A549 (cell line): Measurements from ENCODE around the gene RABAC1.

Experiments
- BHLHE40 ChIP-seq: IDR thresholded peaks from 2 replicates; pipeline ENCODE4 v1.6.1; 2012; ENCODE audit warnings: low read depth, low read length, inconsistent platforms
- CEBPB ChIP-seq, 2 experiments: fragments of >200 bp in 1 of 2; sonication (Bioruptor Twin) in 1 of 2; formaldehyde crosslinking in 1 of 2; IDR thresholded peaks; 2 replicates each; pipeline ENCODE4 v1.6.1; 2012 to 2016
- ELK1 ChIP-seq: fragments of 150-350 bp; IDR thresholded peaks from 2 replicates; pipeline ENCODE4 v1.6.1; 2014; ENCODE audit warnings: low read depth, mild to moderate bottlenecking, low read length
- EP300 ChIP-seq, 2 experiments: fragments of >200 bp; sonication (Bioruptor Twin); formaldehyde crosslinking; IDR thresholded peaks; 2 replicates in 1 of 2; 3 replicates in 1 of 2; pipeline ENCODE4 v1.6.1; 2016 to 2017
- ESRRA ChIP-seq: fragments of 150-350 bp; IDR thresholded peaks from 2 replicates; pipeline ENCODE4 v1.6.1; 2014; ENCODE audit warnings: mild to moderate bottlenecking, low read length, borderline replicate concordance
- HEYL ChIP-seq: fragments of 250-450 bp; sonication (Bioruptor Pico); IDR thresholded peaks from 2 replicates; pipeline ENCODE4 v1.8.0; 2021; ENCODE audit warnings: mild to moderate bottlenecking, moderate library complexity
- MYC ChIP-seq: IDR thresholded peaks from 2 replicates; pipeline ENCODE4 v1.6.1; 2012; ENCODE audit warnings: mild to moderate bottlenecking, inconsistent platforms, low read length, improper control_type of control experiment, borderline replicate concordance
- POLR2A ChIP-seq: IDR thresholded peaks from 2 replicates; pipeline ENCODE4 v1.6.1; 2012; ENCODE audit warnings: mild to moderate bottlenecking, low read length
- POLR2AphosphoS2 ChIP-seq: conservative IDR thresholded peaks from 2 replicates; pipeline ENCODE4 v1.6.1; 2012; ENCODE audit warnings: low read length, improper control_type of control experiment, inconsistent platforms
- REST ChIP-seq: fragments of 200-600 bp; sonication (generic); IDR thresholded peaks from 2 replicates; pipeline ENCODE4 v1.6.1; 2016; ENCODE audit warnings: antibody characterized with exemption, mild to moderate bottlenecking, moderate library complexity
- RFX5 ChIP-seq: fragments of 450-650 bp; IDR thresholded peaks from 2 replicates; pipeline ENCODE4 v1.7.1; 2014; ENCODE audit warnings: antibody characterized with exemption, mild to moderate bottlenecking, moderate library complexity
- TF ChIP-seq, protein P1 (sequence below): fragments of >200 bp; sonication (Bioruptor Twin); formaldehyde crosslinking; IDR thresholded peaks from 3 replicates; pipeline ENCODE4 v1.5.1; 2016
- TF ChIP-seq, protein P2 (sequence below): fragments of >200 bp; sonication (Bioruptor Twin); formaldehyde crosslinking; IDR thresholded peaks from 3 replicates; pipeline ENCODE4 v1.6.1; 2016

GRCh38 chr19:41906916-41907680 is 52.0 kb downstream of the RABAC1 start:
- TF ChIP-seq, protein P1, sequence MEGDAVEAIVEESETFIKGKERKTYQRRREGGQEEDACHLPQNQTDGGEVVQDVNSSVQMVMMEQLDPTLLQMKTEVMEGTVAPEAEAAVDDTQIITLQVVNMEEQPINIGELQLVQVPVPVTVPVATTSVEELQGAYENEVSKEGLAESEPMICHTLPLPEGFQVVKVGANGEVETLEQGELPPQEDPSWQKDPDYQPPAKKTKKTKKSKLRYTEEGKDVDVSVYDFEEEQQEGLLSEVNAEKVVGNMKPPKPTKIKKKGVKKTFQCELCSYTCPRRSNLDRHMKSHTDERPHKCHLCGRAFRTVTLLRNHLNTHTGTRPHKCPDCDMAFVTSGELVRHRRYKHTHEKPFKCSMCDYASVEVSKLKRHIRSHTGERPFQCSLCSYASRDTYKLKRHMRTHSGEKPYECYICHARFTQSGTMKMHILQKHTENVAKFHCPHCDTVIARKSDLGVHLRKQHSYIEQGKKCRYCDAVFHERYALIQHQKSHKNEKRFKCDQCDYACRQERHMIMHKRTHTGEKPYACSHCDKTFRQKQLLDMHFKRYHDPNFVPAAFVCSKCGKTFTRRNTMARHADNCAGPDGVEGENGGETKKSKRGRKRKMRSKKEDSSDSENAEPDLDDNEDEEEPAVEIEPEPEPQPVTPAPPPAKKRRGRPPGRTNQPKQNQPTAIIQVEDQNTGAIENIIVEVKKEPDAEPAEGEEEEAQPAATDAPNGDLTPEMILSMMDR, result no peak
- TF ChIP-seq ESRRA (no peak), ELK1 (no peak), BHLHE40 (no peak), REST (no peak), RFX5 (no peak), HEYL (CRISPR knock-in tag) (no peak), EP300 (IDR thresholded peaks at IDR 0.05) (no peak), CEBPB (IDR thresholded peaks at IDR 0.05) (no peak), POLR2AphosphoS2 (no peak), POLR2A (no peak), MYC (no peak)
- TF ChIP-seq, protein P2, sequence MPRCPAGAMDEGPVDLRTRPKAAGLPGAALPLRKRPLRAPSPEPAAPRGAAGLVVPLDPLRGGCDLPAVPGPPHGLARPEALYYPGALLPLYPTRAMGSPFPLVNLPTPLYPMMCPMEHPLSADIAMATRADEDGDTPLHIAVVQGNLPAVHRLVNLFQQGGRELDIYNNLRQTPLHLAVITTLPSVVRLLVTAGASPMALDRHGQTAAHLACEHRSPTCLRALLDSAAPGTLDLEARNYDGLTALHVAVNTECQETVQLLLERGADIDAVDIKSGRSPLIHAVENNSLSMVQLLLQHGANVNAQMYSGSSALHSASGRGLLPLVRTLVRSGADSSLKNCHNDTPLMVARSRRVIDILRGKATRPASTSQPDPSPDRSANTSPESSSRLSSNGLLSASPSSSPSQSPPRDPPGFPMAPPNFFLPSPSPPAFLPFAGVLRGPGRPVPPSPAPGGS, result no peak
